Omental fat pad (tissue), 4 donors: ENCODE measurements around the gene ATXN7L1. TPM values are rescaled to one million over a fixed set of nuclear protein-coding genes. Genes with fewer than 3 reads are reported as not detected.

Experiments
- ATAC-seq: fragments of 150-250 bp; one replicate; pipeline ENCODE4 v1.9.1; 2016; ENCODE audit warnings: mild to moderate bottlenecking, moderate library complexity; ENCODE audit not compliant: low FRiP score
- DNase-seq: peaks from one replicate; pipeline ENCODE4 v3.0.0-alpha.2; 2019; ENCODE audit warnings: low spot score
- CTCF ChIP-seq, 3 donors: fragments of 450-650 bp; IDR thresholded peaks; one replicate each; pipeline ENCODE4 v1.5.1; 2016 to 2017; ENCODE audit warnings: antibody characterized with exemption in 3 of 3, mild to moderate bottlenecking in 3 of 3, moderate library complexity in 2 of 3
- total RNA-seq, 4 donors: library from RNA; depleted of rRNA; stranded (reverse); fragments of >200 nt; gene quantifications; one replicate each; pipeline ENCODE4 v1.1.0, GENCODE V29; 2016

The ATXN7L1 gene
- total RNA-seq, 4 donors from 2014 or later: 10.6 to 19.5 (median 12.2) TPM

- ATAC-seq (no peak), DNase-seq (no peak)
- TF ChIP-seq CTCF (IDR thresholded peaks at IDR 0.05): no peak
Observed at GRCh38 chr7:105662998-105663397, 213.4 kb downstream of the ATXN7L1 start.

- DNase-seq (no peak), ATAC-seq (no peak)
- TF ChIP-seq CTCF (IDR thresholded peaks at IDR 0.05): no peak
Observed at GRCh38 chr7:105661625-105662024, 214.8 kb downstream of the ATXN7L1 start.

GRCh38 chr7:105656922-105657521, 219.4 kb downstream of the ATXN7L1 start:
- ATAC-seq (no peak), DNase-seq (peak; percentile 55)
- TF ChIP-seq CTCF (IDR thresholded peaks at IDR 0.05): no peak

- ATAC-seq (peak; percentile 81), DNase-seq (no peak)
- TF ChIP-seq CTCF (IDR thresholded peaks at IDR 0.05): no peak
Observed at GRCh38 chr7:105655500-105656380, 220.7 kb downstream of the ATXN7L1 start.

- no peak for TF ChIP-seq CTCF (IDR thresholded peaks at IDR 0.05)
- ATAC-seq (no peak), DNase-seq (no peak)
Observed at GRCh38 chr7:105655067-105655466, 221.3 kb downstream of the ATXN7L1 start.

GRCh38 chr7:105654095-105654686, 222.2 kb downstream of the ATXN7L1 start:
- ATAC-seq: no peak
- TF ChIP-seq CTCF (IDR thresholded peaks at IDR 0.05): no peak
- no peak for DNase-seq
